Nephron (organoid): ENCODE results near the gene FBXO40.

ENCODE experiments used
- H3K27ac Mint-ChIP-seq, 3 experiments: 2 replicates each; pipeline ENCODE4 v1.8.0; 2020; ENCODE audit warnings: mixed read lengths in 3 of 3, mild to moderate bottlenecking in 2 of 3, moderate library complexity in 1 of 3
- H3K27me3 Mint-ChIP-seq: 2 replicates; pipeline ENCODE4 v1.8.0; 2021; ENCODE audit warnings: low read depth, mild to moderate bottlenecking, moderate library complexity, mixed read lengths
- H3K36me3 Mint-ChIP-seq: 2 replicates; pipeline ENCODE4 v1.8.0; 2020; ENCODE audit warnings: low read depth, mixed read lengths
- H3K4me1 Mint-ChIP-seq: 2 replicates; pipeline ENCODE4 v1.8.0; 2020; ENCODE audit warnings: mixed read lengths
- H3K4me3 Mint-ChIP-seq, 3 experiments: 2 replicates each; pipeline ENCODE4 v1.8.0; 2020; ENCODE audit warnings: mild to moderate bottlenecking in 3 of 3, mixed read lengths in 3 of 3, moderate library complexity in 2 of 3
- H3K9me3 Mint-ChIP-seq: 2 replicates; pipeline ENCODE4 v1.8.0; 2020; ENCODE audit warnings: mixed read lengths
- CTCF ChIP-seq, 3 experiments: fragments of 200-600 bp; sonication (generic); IDR thresholded peaks; one replicate each; pipeline ENCODE4 v1.5.0; 2021; ENCODE audit warnings: antibody characterized with exemption in 3 of 3; ENCODE audit not compliant: unreplicated experiment in 3 of 3

FBXO40 gene

GRCh38 chr3:121604759-121605158 lies 11.6 kb downstream of the FBXO40 start:
- no peaks in the 10 kb centered on the region for H3K36me3 Mint-ChIP-seq
- no peaks in the 10 kb centered on the region for H3K9me3 Mint-ChIP-seq
- no peak overlapping the region for H3K4me3 Mint-ChIP-seq
- no peaks in the 10 kb centered on the region for H3K4me1 Mint-ChIP-seq
- H3K27ac Mint-ChIP-seq, result no peak overlapping the region
- H3K27me3 Mint-ChIP-seq, result no peaks in the 10 kb centered on the region
- no peak for TF ChIP-seq CTCF (IDR thresholded peaks at IDR 0.05; ENCODE audit: unreplicated experiment in 3 of 3)

GRCh38 chr3:121606106-121606505 lies 12.9 kb downstream of the FBXO40 start:
- H3K4me1 Mint-ChIP-seq, result no peaks in the 10 kb centered on the region
- H3K27me3 Mint-ChIP-seq, result peaks cover 4% of the 10 kb centered on the region
- H3K36me3 Mint-ChIP-seq, result no peaks in the 10 kb centered on the region
- H3K9me3 Mint-ChIP-seq, result no peaks in the 10 kb centered on the region
- H3K4me3 Mint-ChIP-seq, result no peak overlapping the region
- no peak overlapping the region for H3K27ac Mint-ChIP-seq
- TF ChIP-seq CTCF (IDR thresholded peaks at IDR 0.05; ENCODE audit: unreplicated experiment in 3 of 3), result no peak

GRCh38 chr3:121619691-121620090 lies 26.5 kb downstream of the FBXO40 start:
- no peaks in the 10 kb centered on the region for H3K9me3 Mint-ChIP-seq
- H3K27me3 Mint-ChIP-seq, result no peaks in the 10 kb centered on the region
- H3K27ac Mint-ChIP-seq, result no peak overlapping the region
- TF ChIP-seq CTCF (IDR thresholded peaks at IDR 0.05; ENCODE audit: unreplicated experiment in 3 of 3), result no peak
- H3K4me3 Mint-ChIP-seq, result no peak overlapping the region
- no peaks in the 10 kb centered on the region for H3K36me3 Mint-ChIP-seq
- H3K4me1 Mint-ChIP-seq, result no peaks in the 10 kb centered on the region

- no peaks in the 10 kb centered on the region for H3K36me3 Mint-ChIP-seq
- no peaks in the 10 kb centered on the region for H3K9me3 Mint-ChIP-seq
- H3K27me3 Mint-ChIP-seq, result no peaks in the 10 kb centered on the region
- TF ChIP-seq CTCF (IDR thresholded peaks at IDR 0.05; ENCODE audit: unreplicated experiment in 3 of 3), result no peak
- no peaks in the 10 kb centered on the region for H3K4me1 Mint-ChIP-seq
- H3K4me3 Mint-ChIP-seq, result no peak overlapping the region
- H3K27ac Mint-ChIP-seq, result no peak overlapping the region
These were observed 28.3 kb downstream of the FBXO40 start for GRCh38 chr3:121621491-121621890.

GRCh38 chr3:121624147-121624899 lies 31.1 kb downstream of the FBXO40 start:
- Mint-ChIP-seq H3K27me3 (no peaks in the 10 kb centered on the region), H3K36me3 (no peaks in the 10 kb centered on the region), H3K9me3 (no peaks in the 10 kb centered on the region), H3K27ac (no peak overlapping the region), H3K4me3 (no peak overlapping the region), H3K4me1 (no peaks in the 10 kb centered on the region)
- TF ChIP-seq CTCF (IDR thresholded peaks at IDR 0.05; ENCODE audit: unreplicated experiment in 3 of 3), result no peak

GRCh38 chr3:121626495-121626894 lies 33.3 kb downstream of the FBXO40 start:
- Mint-ChIP-seq H3K9me3 (no peaks in the 10 kb centered on the region), H3K27me3 (no peaks in the 10 kb centered on the region), H3K4me3 (no peak overlapping the region), H3K36me3 (no peaks in the 10 kb centered on the region), H3K27ac (no peak overlapping the region), H3K4me1 (no peaks in the 10 kb centered on the region)
- no peak for TF ChIP-seq CTCF (IDR thresholded peaks at IDR 0.05; ENCODE audit: unreplicated experiment in 3 of 3)
